Testis (tissue), 5 donors: ENCODE measurements around the gene CYP17A1. TPM values are rescaled to one million over a fixed set of nuclear protein-coding genes. Genes with fewer than 3 reads are reported as not detected.
A peak's percentile ranks its signal among the peaks of the same experiment; 100 is the strongest.

Source experiments
- DNase-seq: peaks from one replicate; pipeline ENCODE4 v3.0.0-alpha.2; 2019
- H3K27ac ChIP-seq, 2 donors: fragments of 200-600 bp; sonication (generic); one replicate each; pipeline ENCODE4 v1.5.1; 2019
- H3K27me3 ChIP-seq: fragments of 200-600 bp; sonication (generic); one replicate; pipeline ENCODE4 v1.5.1; 2019
- H3K36me3 ChIP-seq: fragments of 200-600 bp; sonication (generic); one replicate; pipeline ENCODE4 v1.5.1; 2017; ENCODE audit warnings: low read depth; ENCODE audit errors: missing control alignments
- H3K4me1 ChIP-seq: fragments of 200-600 bp; sonication (generic); one replicate; pipeline ENCODE4 v1.5.1; 2019
- H3K4me3 ChIP-seq, 2 donors: fragments of 200-600 bp; sonication (generic); one replicate each; pipeline ENCODE4 v1.5.1; 2017 to 2019
- H3K9me3 ChIP-seq: fragments of 200-600 bp; sonication (generic); one replicate; pipeline ENCODE4 v1.5.1; 2017
- CTCF ChIP-seq, 3 experiments: fragments of 450-650 bp in 2 of 3; fragments of 200-600 bp in 1 of 3; sonication (generic) in 1 of 3; IDR thresholded peaks; one replicate each; pipeline ENCODE4 v1.5.1; 2016 to 2019; ENCODE audit warnings: antibody characterized with exemption in 3 of 3, mild to moderate bottlenecking in 2 of 3, moderate library complexity in 1 of 3
- POLR2A ChIP-seq: fragments of 450-650 bp; IDR thresholded peaks from one replicate; pipeline ENCODE4 v1.6.1; 2017; ENCODE audit warnings: antibody characterized with exemption, mild to moderate bottlenecking, moderate library complexity
- WGBS, 2 donors: methylation state at CpG; one replicate each; pipeline ENCODE4 v1.1.5; 2018; 5-methylcytosine and 5-hydroxymethylcytosine counted together
- intact Hi-C: fragments of 100-400 bp; cut with DNase I; formaldehyde crosslinking; loops from one replicate; pipeline ENCODE4 v1.15.1; 2023; ENCODE audit warnings: low total_unique reads
- long read RNA-seq, 2 donors: transcript quantifications; one replicate each; lab custom pipeline, GENCODE V29; 2026
- polyA plus RNA-seq: library from polyadenylated mRNA; stranded (reverse); fragments of 350-450 nt; fragmentation: Illumina TruSeq; extraction: RNeasy Lipid Tissue Mini Kit (QIAGEN cat#74804); gene quantifications from one replicate; pipeline ENCODE4 v1.2.3, GENCODE V29; 2014; ENCODE audit warnings: low read depth, low replicate concordance; ENCODE audit not compliant: insufficient read depth
- total RNA-seq, 2 donors: library from RNA; depleted of rRNA; stranded (reverse); fragments of >200 nt; gene quantifications; one replicate each; pipeline ENCODE4 v1.2.3, GENCODE V29; 2016

Gene CYP17A1
- total RNA-seq: 10 to 100 TPM; 12.1 to 15.1 TPM
- polyA plus RNA-seq: 146 TPM
- long read RNA-seq, donor 1, transcript CYP17A1-202 (2 exons, 234 nt): minor isoform, 76 of 2,274 reads
- long read RNA-seq, donor 1, transcript CYP17A1-207 (8 exons, 1,684 nt): minor isoform, 16 of 2,274 reads
- long read RNA-seq, donor 1, transcript CYP17A1-201 (8 exons, 1,870 nt): major isoform, 1,291 of 2,274 reads
- long read RNA-seq, donor 1, transcript CYP17A1-205 (5 exons, 1,227 nt): minor isoform, 14 of 2,274 reads
- long read RNA-seq, donor 1, partial matches to known transcripts: 724 of 2,274 reads
- long read RNA-seq, donor 1, other reads (novel, unspliced or antisense): 141 of 2,274 reads
- long read RNA-seq, donor 2, transcript CYP17A1-206 (7 exons, 1,722 nt): minor isoform, 16 of 3,626 reads
- long read RNA-seq, donor 2, transcript CYP17A1-202 (2 exons, 234 nt): minor isoform, 95 of 3,626 reads
- long read RNA-seq, donor 2, transcript CYP17A1-201 (8 exons, 1,870 nt): major isoform, 1,686 of 3,626 reads
- long read RNA-seq, donor 2, transcript CYP17A1-207 (8 exons, 1,684 nt): minor isoform, 23 of 3,626 reads
- long read RNA-seq, donor 2, partial matches to known transcripts: 1,598 of 3,626 reads
- long read RNA-seq, donor 2, other reads (novel, unspliced or antisense): 198 of 3,626 reads

GRCh38 chr10:102837230-102837721 is at the start of gene CYP17A1:
TSS of gene CYP17A1 (minus strand) at chr10:102837413. CDS start at chr10:102837361, 52 bp downstream.
- WGBS, 2 donors: 46 to 68% methylated on average over 5 of the region's 5 CpGs
- no peak for TF ChIP-seq POLR2A
- TF ChIP-seq CTCF (IDR thresholded peaks at IDR 0.05): no peak
- intact Hi-C loops: loop anchor here (10.0 kb wide), 1 partner anchor 68 kb away; no protein-coding TSS in a partner anchor
- H3K4me3 ChIP-seq: no peak within 1 kb of the TSS
- peak; percentile 96 for DNase-seq
- H3K27me3 ChIP-seq: no peaks in the 10 kb centered on the region
- H3K9me3 ChIP-seq: no peaks in the 10 kb centered on the region
- no peaks in the 10 kb centered on the region for H3K36me3 ChIP-seq
- H3K27ac ChIP-seq: no peak within 1 kb of the TSS
- peaks cover 8% of the 10 kb centered on the region for H3K4me1 ChIP-seq

- H3K4me3 ChIP-seq: no peak overlapping the region
- H3K27ac ChIP-seq: no peak overlapping the region
- 87 to 92% methylated on average over 2 of the region's 2 CpGs for WGBS, 2 donors
- no peaks in the 10 kb centered on the region for H3K36me3 ChIP-seq
- intact Hi-C loops: no loop called here
- no peaks in the 10 kb centered on the region for H3K9me3 ChIP-seq
- H3K27me3 ChIP-seq: no peaks in the 10 kb centered on the region
- H3K4me1 ChIP-seq: peaks cover 2% of the 10 kb centered on the region
- no peak for DNase-seq
- TF ChIP-seq CTCF (IDR thresholded peaks at IDR 0.05) (no peak), POLR2A (no peak)
These were observed 43.0 kb upstream of the CYP17A1 start for GRCh38 chr10:102880256-102880655.

- Histone ChIP-seq H3K4me1 (peaks cover 2% of the 10 kb centered on the region), H3K4me3 (no peak overlapping the region), H3K27ac (peak overlapping the region in 1 of 2 donors; percentile 14), H3K36me3 (no peaks in the 10 kb centered on the region), H3K27me3 (no peaks in the 10 kb centered on the region), H3K9me3 (no peaks in the 10 kb centered on the region)
- 52 to 58% methylated on average over 4 of the region's 4 CpGs for WGBS, 2 donors
- TF ChIP-seq POLR2A (no peak), CTCF (IDR thresholded peaks at IDR 0.05) (no peak)
- intact Hi-C loops: no loop called here
- DNase-seq: peak; percentile 60
These were observed 41.4 kb upstream of the CYP17A1 start for GRCh38 chr10:102878629-102879028.

- intact Hi-C loops: no loop called here
- TF ChIP-seq POLR2A: no peak
- no peak for TF ChIP-seq CTCF (IDR thresholded peaks at IDR 0.05)
- Histone ChIP-seq H3K4me1 (peaks cover 2% of the 10 kb centered on the region), H3K4me3 (no peak overlapping the region), H3K9me3 (no peaks in the 10 kb centered on the region), H3K36me3 (no peaks in the 10 kb centered on the region), H3K27me3 (no peaks in the 10 kb centered on the region), H3K27ac (no peak overlapping the region)
- no peak for DNase-seq
- WGBS, 2 donors: 72 to 82% methylated on average over 2 of the region's 2 CpGs
These were observed 39.5 kb upstream of the CYP17A1 start for GRCh38 chr10:102876747-102877153.
